Activated CD8-positive, alpha-beta memory T cell treated with anti-CD3 and anti-CD28 coated beads for 36 hours (primary cell): ENCODE data around the gene CELSR2. TPM values are rescaled to one million over a fixed set of nuclear protein-coding genes. Genes with fewer than 3 reads are reported as not detected.

ENCODE experiments used
- CTCF ChIA-PET: fragments of 350-600 bp; sonication (Branson Sonifier 250); formaldehyde crosslinking; loops from one replicate; lab custom pipeline; 2021; ENCODE audit warnings: antibody characterized with exemption; lab: Charles Lee
- POLR2A ChIA-PET: fragments of 350-600 bp; sonication (Branson Sonifier 250); formaldehyde crosslinking; loops from one replicate; lab custom pipeline; 2021; ENCODE audit warnings: antibody characterized with exemption; lab: Charles Lee
- total RNA-seq, 2 experiments: library from RNA; stranded (reverse); gene quantifications; one replicate each; pipeline ENCODE4 v1.2.3, GENCODE V29; 2021

CELSR2 gene
- total RNA-seq, 2 experiments from 2014 or later, result 2.7 to 3.3 TPM

DNA sequence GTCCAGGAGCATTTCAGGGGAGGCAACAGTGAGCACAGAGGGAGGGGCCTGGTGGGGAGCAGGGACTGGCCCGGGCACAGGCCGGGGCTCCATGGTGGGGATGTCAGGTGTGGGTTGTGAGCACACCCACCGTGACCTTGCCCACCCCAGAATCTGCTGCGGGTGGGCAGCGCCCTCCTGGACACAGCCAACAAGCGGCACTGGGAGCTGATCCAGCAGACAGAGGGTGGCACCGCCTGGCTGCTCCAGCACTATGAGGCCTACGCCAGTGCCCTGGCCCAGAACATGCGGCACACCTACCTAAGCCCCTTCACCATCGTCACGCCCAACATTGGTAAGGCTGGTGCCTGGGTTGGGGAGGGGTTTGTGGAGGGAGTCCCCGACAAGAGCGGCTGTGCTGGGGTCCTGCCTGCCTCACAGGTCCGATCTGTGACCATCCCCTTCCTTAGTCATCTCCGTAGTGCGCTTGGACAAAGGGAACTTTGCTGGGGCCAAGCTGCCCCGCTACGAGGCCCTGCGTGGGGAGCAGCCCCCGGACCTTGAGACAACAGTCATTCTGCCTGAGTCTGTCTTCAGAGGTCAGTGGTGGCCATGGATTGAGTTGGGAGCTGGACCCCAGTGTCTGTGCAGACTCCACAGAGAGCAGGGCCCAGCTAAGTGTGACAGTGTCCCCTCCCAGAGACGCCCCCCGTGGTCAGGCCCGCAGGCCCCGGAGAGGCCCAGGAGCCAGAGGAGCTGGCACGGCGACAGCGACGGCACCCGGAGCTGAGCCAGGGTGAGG lies 19.3 kb downstream of the CELSR2 start:
- CTCF ChIA-PET, result interaction anchor here (2.0 to 6.4 kb wide), 2 partner anchors 10 to 264 kb away, joined by 5 to 24 read pairs; no protein-coding TSS in a partner anchor
- POLR2A ChIA-PET, result no interaction called here

DNA sequence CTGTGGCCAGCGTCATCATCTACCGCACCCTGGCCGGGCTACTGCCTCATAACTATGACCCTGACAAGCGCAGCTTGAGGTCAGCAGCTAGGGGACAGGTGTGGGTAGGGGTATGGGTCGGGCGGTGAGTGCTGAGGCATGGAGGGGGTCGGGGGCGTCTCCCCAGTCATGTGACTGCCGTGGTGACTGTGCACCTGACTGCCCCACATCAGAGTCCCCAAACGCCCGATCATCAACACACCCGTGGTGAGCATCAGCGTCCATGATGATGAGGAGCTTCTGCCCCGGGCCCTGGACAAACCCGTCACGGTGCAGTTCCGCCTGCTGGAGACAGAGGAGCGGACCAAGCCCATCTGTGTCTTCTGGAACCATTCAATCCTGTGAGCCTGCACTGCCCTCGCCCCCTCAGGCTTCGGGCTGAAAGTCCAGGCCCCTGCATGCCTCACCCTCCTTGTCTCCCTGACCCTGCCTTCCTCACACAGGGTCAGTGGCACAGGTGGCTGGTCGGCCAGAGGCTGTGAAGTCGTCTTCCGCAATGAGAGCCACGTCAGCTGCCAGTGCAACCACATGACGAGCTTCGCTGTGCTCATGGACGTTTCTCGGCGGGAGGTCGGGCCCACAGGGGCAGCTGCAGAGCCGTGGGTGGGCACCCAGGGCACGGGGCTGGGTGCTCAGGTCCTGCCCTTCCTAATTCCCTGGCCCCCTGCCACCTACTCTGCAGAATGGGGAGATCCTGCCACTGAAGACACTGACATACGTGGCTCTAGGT lies 20.1 kb downstream of the CELSR2 start:
- POLR2A ChIA-PET, result no interaction called here
- CTCF ChIA-PET, result interaction anchor here (2.0 kb wide), 1 partner anchor 263 kb away, joined by 5 read pairs; no protein-coding TSS in a partner anchor

DNA sequence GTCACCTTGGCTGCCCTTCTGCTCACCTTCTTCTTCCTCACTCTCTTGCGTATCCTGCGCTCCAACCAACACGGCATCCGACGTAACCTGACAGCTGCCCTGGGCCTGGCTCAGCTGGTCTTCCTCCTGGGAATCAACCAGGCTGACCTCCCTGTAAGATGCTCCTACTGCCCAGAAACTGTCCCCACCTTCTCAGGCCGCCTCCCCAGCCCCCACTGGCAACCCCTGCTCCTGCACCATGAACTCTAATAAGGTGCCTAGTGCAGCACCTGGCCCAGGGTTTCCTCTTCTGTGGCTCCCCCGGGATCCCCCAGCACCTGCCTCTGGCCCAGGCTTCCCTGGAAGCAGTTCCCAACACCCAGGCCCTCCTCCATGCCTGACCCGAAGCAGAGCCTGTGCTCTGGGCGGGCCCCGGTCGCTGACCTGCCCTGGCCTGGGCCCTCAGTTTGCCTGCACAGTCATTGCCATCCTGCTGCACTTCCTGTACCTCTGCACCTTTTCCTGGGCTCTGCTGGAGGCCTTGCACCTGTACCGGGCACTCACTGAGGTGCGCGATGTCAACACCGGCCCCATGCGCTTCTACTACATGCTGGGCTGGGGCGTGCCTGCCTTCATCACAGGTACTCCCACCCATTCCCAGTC lies 20.8 kb downstream of the CELSR2 start:
- CTCF ChIA-PET, result no interaction called here

DNA sequence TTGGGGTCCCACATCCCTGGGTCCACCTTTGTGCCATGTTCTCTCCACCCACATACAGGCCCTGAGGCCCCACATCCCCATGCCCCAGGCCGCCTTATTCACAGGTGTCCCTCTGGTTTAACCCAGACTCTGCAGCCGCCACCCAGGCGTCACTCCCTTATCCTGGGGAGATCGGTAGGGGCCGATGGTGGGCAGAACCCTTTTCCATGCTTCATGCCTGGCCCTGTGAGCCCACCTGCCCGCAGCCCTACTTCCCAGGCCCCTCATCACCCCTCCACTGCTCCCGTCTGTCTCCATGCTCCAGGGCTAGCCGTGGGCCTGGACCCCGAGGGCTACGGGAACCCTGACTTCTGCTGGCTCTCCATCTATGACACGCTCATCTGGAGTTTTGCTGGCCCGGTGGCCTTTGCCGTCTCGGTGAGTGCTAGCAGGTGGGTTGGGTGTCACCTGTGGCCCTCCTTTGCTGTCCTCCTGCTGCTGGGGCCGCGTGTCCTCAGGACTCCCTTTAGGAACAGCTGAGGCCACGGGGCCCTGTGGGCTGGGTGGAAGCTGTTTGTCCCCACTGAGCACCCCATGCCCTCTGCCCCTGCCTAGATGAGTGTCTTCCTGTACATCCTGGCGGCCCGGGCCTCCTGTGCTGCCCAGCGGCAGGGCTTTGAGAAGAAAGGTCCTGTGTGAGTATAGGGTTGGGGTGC lies 21.4 kb downstream of the CELSR2 start:
- ChIA-PET CTCF (no interaction called here), POLR2A (no interaction called here)

More for the DNA sequence above, 20.8 kb downstream of the CELSR2 start:
- POLR2A ChIA-PET, result no interaction called here

DNA sequence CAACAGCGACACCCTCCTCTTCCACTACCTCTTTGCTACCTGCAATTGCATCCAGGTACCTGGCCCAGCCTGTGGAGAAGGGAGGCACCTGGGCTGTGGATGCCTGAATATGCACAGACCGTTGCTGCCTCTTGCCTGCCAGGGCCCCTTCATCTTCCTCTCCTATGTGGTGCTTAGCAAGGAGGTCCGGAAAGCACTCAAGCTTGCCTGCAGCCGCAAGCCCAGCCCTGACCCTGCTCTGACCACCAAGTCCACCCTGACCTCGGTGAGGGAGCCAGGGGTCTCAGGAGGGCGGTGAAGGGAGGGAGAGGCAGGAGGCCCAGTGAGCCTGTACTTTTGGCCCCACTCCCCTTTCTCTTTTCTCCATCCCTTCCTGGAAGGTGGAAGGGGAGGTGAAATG lies 22.1 kb downstream of the CELSR2 start:
- ChIA-PET POLR2A (no interaction called here), CTCF (no interaction called here)

DNA sequence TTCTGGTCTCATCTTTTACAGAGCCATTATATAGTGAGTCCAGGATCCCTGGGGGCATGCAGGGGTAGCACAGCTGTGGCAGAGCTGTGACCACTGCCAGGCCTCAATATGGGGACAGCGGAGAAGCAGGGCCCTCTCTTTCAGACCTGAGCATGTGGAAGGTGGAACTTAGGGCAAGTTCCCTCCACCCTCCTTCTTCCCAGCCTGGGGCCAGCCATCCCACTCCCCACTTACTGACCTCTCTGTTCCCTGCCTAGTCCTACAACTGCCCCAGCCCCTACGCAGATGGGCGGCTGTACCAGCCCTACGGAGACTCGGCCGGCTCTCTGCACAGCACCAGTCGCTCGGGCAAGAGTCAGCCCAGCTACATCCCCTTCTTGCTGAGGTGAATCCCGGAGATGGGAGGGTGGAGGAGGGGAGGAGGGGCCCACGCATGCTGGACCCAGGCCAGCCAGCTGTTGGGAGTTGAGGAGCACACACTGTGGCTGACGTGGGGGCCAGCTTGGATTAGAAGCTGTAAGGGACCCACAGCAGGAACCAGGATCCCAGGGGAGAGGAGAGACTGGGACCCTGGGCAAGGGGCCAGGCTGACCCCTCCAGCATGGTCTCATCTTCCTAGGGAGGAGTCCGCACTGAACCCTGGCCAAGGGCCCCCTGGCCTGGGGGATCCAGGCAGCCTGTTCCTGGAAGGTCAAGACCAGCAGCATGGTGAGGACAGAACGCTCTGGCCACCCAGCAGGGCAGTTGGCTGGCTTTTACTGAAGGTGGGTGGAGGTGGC lies 22.9 kb downstream of the CELSR2 start:
- POLR2A ChIA-PET, result no interaction called here
- CTCF ChIA-PET, result no interaction called here

DNA sequence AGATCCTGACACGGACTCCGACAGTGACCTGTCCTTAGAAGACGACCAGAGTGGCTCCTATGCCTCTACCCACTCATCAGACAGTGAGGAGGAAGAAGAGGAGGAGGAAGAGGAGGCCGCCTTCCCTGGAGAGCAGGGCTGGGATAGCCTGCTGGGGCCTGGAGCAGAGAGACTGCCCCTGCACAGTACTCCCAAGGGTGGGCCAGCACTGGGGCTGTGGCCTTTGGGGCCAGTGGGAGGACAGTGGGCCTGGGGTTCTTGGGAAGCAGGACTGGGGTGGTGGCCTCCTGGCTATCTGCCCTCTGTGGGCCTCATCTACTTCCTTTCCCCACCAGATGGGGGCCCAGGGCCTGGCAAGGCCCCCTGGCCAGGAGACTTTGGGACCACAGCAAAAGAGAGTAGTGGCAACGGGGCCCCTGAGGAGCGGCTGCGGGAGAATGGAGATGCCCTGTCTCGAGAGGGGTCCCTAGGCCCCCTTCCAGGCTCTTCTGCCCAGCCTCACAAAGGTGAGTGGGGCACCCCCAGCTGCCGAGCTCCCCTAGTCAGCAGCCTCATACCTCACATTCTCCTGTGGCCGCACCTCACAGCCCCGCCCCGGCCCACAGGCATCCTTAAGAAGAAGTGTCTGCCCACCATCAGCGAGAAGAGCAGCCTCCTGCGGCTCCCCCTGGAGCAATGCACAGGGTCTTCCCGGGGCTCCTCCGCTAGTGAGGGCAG lies 23.6 kb downstream of the CELSR2 start:
- POLR2A ChIA-PET, result no interaction called here
- CTCF ChIA-PET, result interaction anchor here (0.9 kb wide), 1 partner anchor 111 kb away, joined by 4 read pairs; no protein-coding TSS in a partner anchor

DNA sequence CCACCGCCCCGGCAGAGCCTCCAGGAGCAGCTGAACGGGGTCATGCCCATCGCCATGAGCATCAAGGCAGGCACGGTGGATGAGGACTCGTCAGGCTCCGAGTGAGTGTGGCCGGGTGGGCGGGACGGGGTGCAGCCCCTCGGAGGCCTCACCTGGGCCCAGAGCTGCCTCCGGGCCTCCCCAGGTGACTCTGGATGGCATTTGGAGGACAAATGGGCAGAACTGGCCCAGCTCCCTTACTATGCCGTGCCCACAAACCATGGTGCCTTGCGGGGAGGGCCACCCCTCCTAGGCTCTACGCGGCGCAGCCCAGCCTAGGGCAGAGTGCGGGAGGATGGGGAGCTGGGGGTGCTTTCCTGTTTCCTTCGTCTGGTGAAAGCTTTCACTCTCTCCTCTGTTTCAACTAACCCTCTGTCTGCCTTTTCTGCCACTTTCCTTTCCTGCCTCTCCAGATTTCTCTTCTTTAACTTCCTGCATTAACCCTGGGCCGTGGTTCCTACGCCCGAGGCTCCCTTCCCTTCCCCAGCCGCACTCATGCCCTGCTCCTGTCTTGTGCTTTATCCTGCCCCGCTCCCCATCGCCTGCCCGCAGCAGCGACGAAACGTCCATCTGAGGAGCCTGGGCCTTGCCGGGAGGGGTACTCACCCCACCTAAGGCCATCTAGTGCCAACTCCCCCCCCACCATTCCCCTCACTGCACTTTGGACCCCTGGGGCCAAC lies 24.4 kb downstream of the CELSR2 start:
- POLR2A ChIA-PET, result no interaction called here
- CTCF ChIA-PET, result interaction anchor here (0.9 kb wide), 1 partner anchor 112 kb away, joined by 4 read pairs; no protein-coding TSS in a partner anchor

DNA sequence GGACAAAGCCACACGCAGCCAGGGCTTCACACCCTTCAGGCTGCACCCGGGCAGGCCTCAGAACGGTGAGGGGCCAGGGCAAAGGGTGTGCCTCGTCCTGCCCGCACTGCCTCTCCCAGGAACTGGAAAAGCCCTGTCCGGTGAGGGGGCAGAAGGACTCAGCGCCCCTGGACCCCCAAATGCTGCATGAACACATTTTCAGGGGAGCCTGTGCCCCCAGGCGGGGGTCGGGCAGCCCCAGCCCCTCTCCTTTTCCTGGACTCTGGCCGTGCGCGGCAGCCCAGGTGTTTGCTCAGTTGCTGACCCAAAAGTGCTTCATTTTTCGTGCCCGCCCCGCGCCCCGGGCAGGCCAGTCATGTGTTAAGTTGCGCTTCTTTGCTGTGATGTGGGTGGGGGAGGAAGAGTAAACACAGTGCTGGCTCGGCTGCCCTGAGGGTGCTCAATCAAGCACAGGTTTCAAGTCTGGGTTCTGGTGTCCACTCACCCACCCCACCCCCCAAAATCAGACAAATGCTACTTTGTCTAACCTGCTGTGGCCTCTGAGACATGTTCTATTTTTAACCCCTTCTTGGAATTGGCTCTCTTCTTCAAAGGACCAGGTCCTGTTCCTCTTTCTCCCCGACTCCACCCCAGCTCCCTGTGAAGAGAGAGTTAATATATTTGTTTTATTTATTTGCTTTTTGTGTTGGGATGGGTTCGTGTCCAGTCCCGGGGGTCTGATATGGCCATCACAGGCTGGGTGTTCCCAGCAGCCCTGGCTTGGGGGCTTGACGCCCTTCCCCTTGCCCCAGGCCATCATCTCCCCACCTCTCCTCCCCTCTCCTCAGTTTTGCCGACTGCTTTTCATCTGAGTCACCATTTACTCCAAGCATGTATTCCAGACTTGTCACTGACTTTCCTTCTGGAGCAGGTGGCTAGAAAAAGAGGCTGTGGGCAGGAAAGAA lies 25.5 kb downstream of the CELSR2 start:
- POLR2A ChIA-PET, result no interaction called here
- CTCF ChIA-PET, result interaction anchor here (0.6 to 4.7 kb wide), 2 partner anchors 258 kb away, joined by 3 to 21 read pairs; no protein-coding TSS in a partner anchor

DNA sequence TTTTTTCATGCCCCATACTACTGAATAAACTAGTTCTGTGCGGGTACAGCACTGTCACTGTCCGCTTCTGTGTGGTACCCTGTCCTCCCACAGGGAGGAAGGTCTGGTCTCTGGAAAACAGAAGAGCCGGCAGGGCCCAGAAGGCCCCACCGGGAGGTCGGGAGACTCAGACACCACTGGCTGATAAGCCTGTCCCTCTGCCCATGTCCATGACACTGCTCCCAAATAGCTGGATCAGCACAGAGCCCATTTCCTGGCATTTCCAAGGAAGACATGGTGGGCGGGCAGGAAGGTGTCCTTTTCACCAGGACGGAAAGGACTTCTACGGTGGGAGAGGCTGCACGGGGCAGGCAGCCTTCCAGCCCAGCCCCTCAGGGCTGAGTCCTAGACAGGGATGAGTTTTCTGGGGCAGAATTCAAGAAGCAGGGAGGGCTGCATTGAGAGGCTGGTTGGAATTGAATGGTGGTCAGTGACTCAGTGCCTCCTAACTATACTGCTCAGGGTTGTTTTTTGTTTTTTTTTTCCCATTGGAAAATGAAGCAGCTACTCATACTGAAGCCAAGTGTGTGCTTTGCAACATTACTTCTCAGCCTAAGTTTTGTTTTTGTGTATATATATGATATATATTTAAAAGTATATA lies 26.5 kb downstream of the CELSR2 start:
- POLR2A ChIA-PET, result no interaction called here

DNA sequence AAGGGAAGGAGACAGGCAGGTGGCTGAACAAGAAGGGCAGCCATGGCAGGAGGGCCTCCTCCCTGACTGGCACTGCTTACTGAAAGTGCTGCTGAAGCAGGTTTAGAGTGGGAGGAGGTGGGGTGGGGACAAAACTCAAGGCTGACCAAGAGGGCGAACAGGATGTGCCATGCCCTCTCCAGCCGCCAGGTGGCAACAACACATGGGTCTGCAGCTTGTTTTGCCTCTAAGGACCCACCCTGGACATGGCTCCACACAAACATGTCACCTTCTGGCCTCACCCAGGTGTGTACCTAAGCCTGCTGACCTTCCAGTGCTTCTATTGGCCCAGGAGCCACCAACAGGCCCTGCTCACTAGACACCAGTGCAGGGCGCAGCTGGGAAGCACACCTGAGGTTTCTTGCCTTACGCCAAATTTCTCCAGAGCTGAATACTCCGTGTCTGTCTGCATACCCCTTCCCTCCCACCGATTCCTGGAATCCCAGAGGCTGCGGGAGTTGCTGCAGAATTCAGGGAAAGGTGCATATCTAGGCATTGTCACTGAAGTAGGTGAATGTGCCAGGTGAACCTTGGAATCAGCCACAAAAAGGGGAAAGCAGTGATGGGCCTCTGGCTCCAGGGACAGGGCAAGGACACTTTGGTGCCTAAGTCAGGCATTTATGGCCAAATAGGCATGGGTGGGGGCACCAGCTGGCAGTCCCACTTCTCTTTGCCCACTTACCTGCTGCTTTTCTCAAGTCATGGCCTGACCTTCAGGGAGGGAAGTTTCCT lies 28.3 kb downstream of the CELSR2 start:
- CTCF ChIA-PET, result interaction anchor here (0.7 to 4.7 kb wide), 14 partner anchors 12 to 257 kb away, joined by 3 to 34 read pairs (median 4); partner anchors contain the start of genes ATXN7L2, CYB561D1 and SORT1

More for the DNA sequence above, 26.5 kb downstream of the CELSR2 start:
- CTCF ChIA-PET, result interaction anchor here (0.8 to 4.7 kb wide), 5 partner anchors 23 to 257 kb away, joined by 3 to 34 read pairs (median 6); partner anchors contain the start of gene SORT1

DNA sequence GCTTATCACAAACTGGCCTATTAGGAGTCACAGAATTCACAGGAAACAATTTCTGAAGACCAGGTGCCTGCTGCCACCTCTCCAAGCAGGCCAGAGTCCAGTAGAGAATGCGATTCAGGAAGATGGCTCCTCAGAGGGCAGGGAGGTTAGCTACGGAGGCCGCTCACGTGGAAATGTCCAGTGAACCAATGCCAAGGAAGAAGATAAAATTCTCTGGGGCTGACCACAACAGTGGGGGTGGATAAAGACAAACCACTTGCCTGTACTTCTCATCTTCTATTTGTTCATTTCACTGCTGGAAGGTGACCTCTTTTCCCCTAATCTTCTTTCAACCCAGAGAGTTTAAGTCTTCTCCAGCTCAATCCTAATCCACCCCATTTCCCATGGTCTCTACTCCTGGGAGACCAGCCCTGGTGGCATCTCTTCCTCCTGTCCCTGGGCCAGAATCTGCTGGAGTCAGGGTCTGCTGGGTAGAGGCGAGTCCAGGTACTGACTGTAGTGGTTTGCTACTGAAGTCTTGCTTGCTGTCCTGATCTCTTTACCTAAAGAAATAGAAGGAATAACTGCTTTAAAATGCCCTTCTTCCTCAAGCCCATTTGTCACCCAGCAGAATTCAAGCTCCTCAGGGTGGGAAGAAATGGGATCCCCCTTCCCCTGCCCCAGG lies 30.4 kb downstream of the CELSR2 start:
- CTCF ChIA-PET, result interaction anchor here (3.0 to 4.7 kb wide), 3 partner anchors 14 to 253 kb away, joined by 12 to 34 read pairs (median 22); partner anchors contain the start of gene SORT1
- POLR2A ChIA-PET, result interaction anchor here (0.6 kb wide), 1 partner anchor 792 kb away, joined by 3 read pairs; no protein-coding TSS in a partner anchor

More for the DNA sequence above, 28.3 kb downstream of the CELSR2 start:
- POLR2A ChIA-PET, result interaction anchor here (0.6 kb wide), 2 partner anchors 98 to 325 kb away, joined by 3 read pairs; no protein-coding TSS in a partner anchor

DNA sequence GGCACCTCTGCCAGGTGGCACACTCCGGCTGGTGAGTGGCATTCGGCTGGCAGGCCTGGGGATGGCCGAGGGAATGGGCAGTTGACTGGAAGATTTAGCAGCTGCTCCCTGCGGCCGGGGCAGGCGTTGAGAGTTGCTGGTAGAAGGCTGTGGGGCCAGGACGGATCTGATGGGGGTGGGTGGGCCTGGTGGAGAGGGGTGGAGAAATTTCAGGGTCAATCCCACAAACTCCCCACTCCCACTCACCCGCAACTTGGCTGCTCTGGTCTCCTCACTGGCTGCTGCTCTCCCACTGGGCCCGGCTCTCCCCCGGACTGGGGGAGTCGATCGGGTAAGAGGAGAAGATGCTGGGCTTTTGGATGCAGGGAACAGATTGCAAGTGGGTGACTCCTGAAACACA lies 31.5 kb downstream of the CELSR2 start:
- POLR2A ChIA-PET, result no interaction called here
- CTCF ChIA-PET, result interaction anchor here (1.5 to 3.0 kb wide), 2 partner anchors 14 to 252 kb away, joined by 4 to 12 read pairs; no protein-coding TSS in a partner anchor
